ENCODE measurements around the gene ITGB8. TPM values are rescaled to one million over a fixed set of nuclear protein-coding genes. Genes with fewer than 3 reads are reported as not detected.

The ITGB8 gene
- polyA plus RNA-seq, 1 donor from 2014 or later, result 12.2 TPM

DNA sequence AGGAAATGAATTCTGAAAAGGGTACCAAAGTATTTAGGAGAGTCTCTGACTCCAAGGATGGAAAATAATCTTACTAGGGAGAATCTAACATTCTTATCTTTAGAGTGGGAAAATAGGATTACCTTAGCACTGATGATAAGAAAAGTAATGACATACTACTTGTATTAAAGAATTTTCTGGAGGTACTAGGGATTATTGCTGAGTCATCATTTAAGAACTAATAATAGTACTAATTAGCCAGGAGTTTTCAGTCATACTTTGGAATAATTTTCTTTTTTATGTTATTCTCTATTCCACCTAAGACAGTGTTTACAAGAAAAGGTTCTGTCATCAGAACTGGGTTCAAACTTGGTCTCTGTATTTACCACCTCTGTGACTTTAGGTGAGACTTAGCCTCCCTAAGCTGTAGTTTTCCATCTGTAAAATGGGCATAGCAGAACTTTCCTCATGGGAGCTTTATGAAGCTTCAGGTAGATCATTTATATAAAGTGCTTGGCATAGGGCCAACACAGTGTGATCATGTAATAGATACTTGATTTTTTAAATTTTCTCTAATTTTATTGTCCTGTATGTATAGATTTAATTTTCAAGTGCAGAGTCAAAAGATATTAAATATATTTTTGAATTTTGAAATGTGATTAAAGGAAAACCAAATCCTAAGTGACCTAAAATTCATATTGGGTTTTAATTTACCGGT is 20.4 kb downstream of the ITGB8 start:
- no peak overlapping the region for H3K27ac ChIP-seq (ENCODE audit: low read length)

DNA sequence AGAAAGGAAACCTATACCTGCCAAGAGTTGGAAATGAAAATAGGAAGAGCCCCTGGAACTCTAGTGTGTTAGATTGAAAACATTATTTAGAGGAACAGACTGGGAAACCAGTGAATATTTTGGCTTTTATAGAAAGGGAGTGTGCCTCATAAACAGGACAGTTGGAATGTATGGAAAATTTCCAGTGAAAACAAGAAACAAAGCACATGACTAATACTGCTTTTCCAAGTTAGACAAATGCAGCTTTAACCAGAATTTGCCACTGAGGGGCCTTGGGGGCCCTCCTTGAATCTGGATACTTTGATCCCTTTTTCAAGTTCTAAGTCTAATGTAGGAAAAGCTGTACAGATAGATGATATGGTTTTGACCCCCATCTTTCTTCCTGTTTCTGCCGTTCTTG is 21.2 kb downstream of the ITGB8 start:
- Histone ChIP-seq H4K20me1 (ENCODE audit: insufficient read depth) (no peaks in the 10 kb centered on the region), H3K9me2 (ENCODE audit: insufficient read depth, low read length) (no peaks in the 10 kb centered on the region), H2AFZ (ENCODE audit: low read depth, low read length) (no peak overlapping the region), H3K9me3 (ENCODE audit: low read length) (no peaks in the 10 kb centered on the region), H3K36me3 (ENCODE audit: insufficient read depth, low read length) (no peaks in the 10 kb centered on the region), H3K4me3 (ENCODE audit: low read length) (no peak overlapping the region), H3K9ac (ENCODE audit: low read length) (no peak overlapping the region), H3K27ac (ENCODE audit: low read length) (no peak overlapping the region), H3F3A (ENCODE audit: insufficient read depth, low read length, poor library complexity, severe bottlenecking) (no peaks in the 10 kb centered on the region), H3K79me2 (replicated peaks; ENCODE audit: insufficient read depth, low read length) (peaks cover 11% of the 10 kb centered on the region), H3K4me2 (ENCODE audit: low read length) (no peak overlapping the region), H3K27me3 (ENCODE audit: insufficient read depth, low read depth, low read length) (no peaks in the 10 kb centered on the region)
- TF ChIP-seq MXI1 (conservative IDR thresholded peaks at IDR 0.05; ENCODE audit: poor library complexity, severe bottlenecking) (no peak), RAD21 (conservative IDR thresholded peaks at IDR 0.05) (no peak), EP300 (conservative IDR thresholded peaks at IDR 0.05; ENCODE audit: poor library complexity, severe bottlenecking) (no peak), TAF1 (IDR thresholded peaks at IDR 0.05; ENCODE audit: low read depth) (no peak), POLR2AphosphoS5 (IDR thresholded peaks at IDR 0.05) (no peak), EZH2 (IDR thresholded peaks at IDR 0.05; ENCODE audit: borderline replicate concordance, insufficient read depth, low read length, poor library complexity, severe bottlenecking) (no peak)
- TF ChIP-seq, protein P1, sequence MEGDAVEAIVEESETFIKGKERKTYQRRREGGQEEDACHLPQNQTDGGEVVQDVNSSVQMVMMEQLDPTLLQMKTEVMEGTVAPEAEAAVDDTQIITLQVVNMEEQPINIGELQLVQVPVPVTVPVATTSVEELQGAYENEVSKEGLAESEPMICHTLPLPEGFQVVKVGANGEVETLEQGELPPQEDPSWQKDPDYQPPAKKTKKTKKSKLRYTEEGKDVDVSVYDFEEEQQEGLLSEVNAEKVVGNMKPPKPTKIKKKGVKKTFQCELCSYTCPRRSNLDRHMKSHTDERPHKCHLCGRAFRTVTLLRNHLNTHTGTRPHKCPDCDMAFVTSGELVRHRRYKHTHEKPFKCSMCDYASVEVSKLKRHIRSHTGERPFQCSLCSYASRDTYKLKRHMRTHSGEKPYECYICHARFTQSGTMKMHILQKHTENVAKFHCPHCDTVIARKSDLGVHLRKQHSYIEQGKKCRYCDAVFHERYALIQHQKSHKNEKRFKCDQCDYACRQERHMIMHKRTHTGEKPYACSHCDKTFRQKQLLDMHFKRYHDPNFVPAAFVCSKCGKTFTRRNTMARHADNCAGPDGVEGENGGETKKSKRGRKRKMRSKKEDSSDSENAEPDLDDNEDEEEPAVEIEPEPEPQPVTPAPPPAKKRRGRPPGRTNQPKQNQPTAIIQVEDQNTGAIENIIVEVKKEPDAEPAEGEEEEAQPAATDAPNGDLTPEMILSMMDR (IDR thresholded peaks at IDR 0.05; ENCODE audit: poor library complexity, severe bottlenecking), result no peak
- TF ChIP-seq, protein P2, sequence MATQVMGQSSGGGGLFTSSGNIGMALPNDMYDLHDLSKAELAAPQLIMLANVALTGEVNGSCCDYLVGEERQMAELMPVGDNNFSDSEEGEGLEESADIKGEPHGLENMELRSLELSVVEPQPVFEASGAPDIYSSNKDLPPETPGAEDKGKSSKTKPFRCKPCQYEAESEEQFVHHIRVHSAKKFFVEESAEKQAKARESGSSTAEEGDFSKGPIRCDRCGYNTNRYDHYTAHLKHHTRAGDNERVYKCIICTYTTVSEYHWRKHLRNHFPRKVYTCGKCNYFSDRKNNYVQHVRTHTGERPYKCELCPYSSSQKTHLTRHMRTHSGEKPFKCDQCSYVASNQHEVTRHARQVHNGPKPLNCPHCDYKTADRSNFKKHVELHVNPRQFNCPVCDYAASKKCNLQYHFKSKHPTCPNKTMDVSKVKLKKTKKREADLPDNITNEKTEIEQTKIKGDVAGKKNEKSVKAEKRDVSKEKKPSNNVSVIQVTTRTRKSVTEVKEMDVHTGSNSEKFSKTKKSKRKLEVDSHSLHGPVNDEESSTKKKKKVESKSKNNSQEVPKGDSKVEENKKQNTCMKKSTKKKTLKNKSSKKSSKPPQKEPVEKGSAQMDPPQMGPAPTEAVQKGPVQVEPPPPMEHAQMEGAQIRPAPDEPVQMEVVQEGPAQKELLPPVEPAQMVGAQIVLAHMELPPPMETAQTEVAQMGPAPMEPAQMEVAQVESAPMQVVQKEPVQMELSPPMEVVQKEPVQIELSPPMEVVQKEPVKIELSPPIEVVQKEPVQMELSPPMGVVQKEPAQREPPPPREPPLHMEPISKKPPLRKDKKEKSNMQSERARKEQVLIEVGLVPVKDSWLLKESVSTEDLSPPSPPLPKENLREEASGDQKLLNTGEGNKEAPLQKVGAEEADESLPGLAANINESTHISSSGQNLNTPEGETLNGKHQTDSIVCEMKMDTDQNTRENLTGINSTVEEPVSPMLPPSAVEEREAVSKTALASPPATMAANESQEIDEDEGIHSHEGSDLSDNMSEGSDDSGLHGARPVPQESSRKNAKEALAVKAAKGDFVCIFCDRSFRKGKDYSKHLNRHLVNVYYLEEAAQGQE (IDR thresholded peaks at IDR 0.05; ENCODE audit: borderline replicate concordance), result no peak

More for the DNA sequence above, 20.4 kb downstream of the ITGB8 start:
- TF ChIP-seq RAD21 (conservative IDR thresholded peaks at IDR 0.05), result no peak
- TF ChIP-seq, protein P2 (IDR thresholded peaks at IDR 0.05; ENCODE audit: borderline replicate concordance), result no peak
- TF ChIP-seq, protein P1 (IDR thresholded peaks at IDR 0.05; ENCODE audit: poor library complexity, severe bottlenecking), result no peak
- no peak for TF ChIP-seq MXI1 (conservative IDR thresholded peaks at IDR 0.05; ENCODE audit: poor library complexity, severe bottlenecking)
- H3K79me2 ChIP-seq (replicated peaks; ENCODE audit: insufficient read depth, low read length), result peaks cover 11% of the 10 kb centered on the region
- no peaks in the 10 kb centered on the region for H4K20me1 ChIP-seq (ENCODE audit: insufficient read depth)
- no peak overlapping the region for H3K4me3 ChIP-seq (ENCODE audit: low read length)
- no peaks in the 10 kb centered on the region for H3K9me2 ChIP-seq (ENCODE audit: insufficient read depth, low read length)
- H3K9me3 ChIP-seq (ENCODE audit: low read length), result no peaks in the 10 kb centered on the region
- no peaks in the 10 kb centered on the region for H3K27me3 ChIP-seq (ENCODE audit: insufficient read depth, low read depth, low read length)
- H3K9ac ChIP-seq (ENCODE audit: low read length), result no peak overlapping the region
- H2AFZ ChIP-seq (ENCODE audit: low read depth, low read length), result no peak overlapping the region
- H3K4me2 ChIP-seq (ENCODE audit: low read length), result no peak overlapping the region
- H3F3A ChIP-seq (ENCODE audit: insufficient read depth, low read length, poor library complexity, severe bottlenecking), result no peaks in the 10 kb centered on the region
- no peaks in the 10 kb centered on the region for H3K36me3 ChIP-seq (ENCODE audit: insufficient read depth, low read length)
